Breast epithelium (tissue), 4 donors: ENCODE measurements around the gene KATNA1. TPM values are rescaled to one million over a fixed set of nuclear protein-coding genes. Genes with fewer than 3 reads are reported as not detected.

ENCODE experiments used
- DNase-seq, 2 donors: peaks; one replicate each; pipeline ENCODE4 v3.0.0-alpha.2; 2019; ENCODE audit warnings: low spot score in 2 of 2
- H3K27ac ChIP-seq, 2 donors: fragments of 200-600 bp; sonication (generic) in 1 of 2; one replicate each; pipeline ENCODE4 v1.5.1; 2016 to 2019; ENCODE audit warnings: mild to moderate bottlenecking in 1 of 2
- H3K27me3 ChIP-seq, 2 donors: fragments of 200-600 bp; sonication (generic) in 1 of 2; one replicate each; pipeline versions ENCODE4 v1.5.1 to v1.6.0; 2017 to 2019; ENCODE audit warnings: control low read depth in 1 of 2, mild to moderate bottlenecking in 1 of 2
- H3K36me3 ChIP-seq: fragments of 200-600 bp; one replicate; pipeline ENCODE4 v1.5.1; 2019
- H3K4me1 ChIP-seq, 2 donors: fragments of 200-600 bp; sonication (generic); one replicate each; pipeline ENCODE4 v1.5.1; 2016 to 2019; ENCODE audit warnings: control low read depth in 1 of 2
- H3K4me3 ChIP-seq, 3 donors: fragments of 200-600 bp; sonication (generic); 1 replicate in 2 of 3; 2 replicates in 1 of 3; pipeline ENCODE4 v1.5.1; 2016 to 2019; ENCODE audit warnings: mild to moderate bottlenecking in 3 of 3, moderate library complexity in 2 of 3
- H3K9me3 ChIP-seq, 2 donors: fragments of 200-600 bp; sonication (generic) in 1 of 2; one replicate each; pipeline ENCODE4 v1.5.1; 2016 to 2019; ENCODE audit warnings: control low read depth in 1 of 2
- POLR2A ChIP-seq: fragments of 450-650 bp; IDR thresholded peaks from one replicate; pipeline ENCODE4 v1.6.1; 2016; ENCODE audit warnings: antibody characterized with exemption, mild to moderate bottlenecking, moderate library complexity
- POLR2AphosphoS5 ChIP-seq, 3 donors: sonication (generic); formaldehyde crosslinking; IDR thresholded peaks; one replicate each; pipeline ENCODE4 v1.6.1; 2017; ENCODE audit warnings: antibody characterized with exemption in 3 of 3
- intact Hi-C: fragments of 100-400 bp; cut with DNase I; formaldehyde crosslinking; loops from one replicate; pipeline ENCODE4 v1.15.1; 2023; ENCODE audit warnings: low total_unique reads
- total RNA-seq, 3 donors: library from RNA; depleted of rRNA; stranded (reverse); fragments of >200 nt; gene quantifications; one replicate each; pipeline ENCODE4 v1.1.0, GENCODE V29; 2016
- TF ChIP-seq, protein P1 (sequence below), 3 donors: fragments of 450-650 bp; IDR thresholded peaks; one replicate each; pipeline ENCODE4 v1.5.1; 2016 to 2017; ENCODE audit warnings: antibody characterized with exemption in 3 of 3, mild to moderate bottlenecking in 3 of 3, moderate library complexity in 3 of 3

The KATNA1 gene
- total RNA-seq, 3 donors from 2014 or later, result 20.1 to 24.9 (median 21.1) TPM

DNA sequence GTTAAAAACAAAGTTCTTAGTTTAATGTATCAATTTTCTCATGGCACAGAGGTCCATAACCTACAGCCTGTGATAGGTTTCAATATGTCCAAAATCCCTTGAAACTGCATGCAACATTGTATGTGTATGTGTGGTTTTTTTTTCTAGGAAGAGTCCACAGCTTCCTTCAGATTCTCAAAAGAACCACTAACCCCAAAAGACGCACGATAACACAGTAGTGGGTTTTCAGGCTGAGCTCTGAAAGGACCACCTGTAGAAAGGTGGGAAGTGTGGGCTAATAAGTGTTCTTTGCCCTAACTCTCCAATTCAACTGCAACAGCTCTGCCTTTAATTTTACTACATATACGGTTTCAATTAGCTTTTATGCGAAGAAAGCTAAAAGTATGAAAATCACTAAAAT lies 11.5 kb upstream of the KATNA1 start:
- Histone ChIP-seq H3K27me3 (no peaks in the 10 kb centered on the region), H3K36me3 (no peaks in the 10 kb centered on the region)

DNA sequence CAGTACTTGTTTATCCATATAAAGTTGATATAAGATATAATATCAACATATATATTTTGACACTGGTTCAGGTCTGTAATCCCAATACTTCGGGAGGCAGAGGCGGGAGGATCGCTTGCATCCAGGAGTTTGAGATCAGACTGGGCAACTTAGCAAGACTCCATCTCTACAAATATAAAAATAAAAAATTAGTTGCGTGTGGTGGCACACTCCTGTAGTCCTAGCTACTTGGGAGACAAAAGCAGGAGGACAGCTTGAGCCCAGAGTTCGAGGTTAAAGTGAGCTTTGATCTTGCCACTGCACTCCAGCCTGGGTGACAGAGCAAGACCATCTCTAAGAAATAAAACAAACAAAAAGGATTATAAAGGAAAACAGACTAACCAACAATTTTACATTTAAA lies 8.9 kb upstream of the KATNA1 start:
- H3K27me3 ChIP-seq, result no peaks in the 10 kb centered on the region
- no peak for DNase-seq
- H3K4me3 ChIP-seq, result no peak overlapping the region
- intact Hi-C loops, result no loop called here
- TF ChIP-seq POLR2A, result no peak
- TF ChIP-seq, protein P1, sequence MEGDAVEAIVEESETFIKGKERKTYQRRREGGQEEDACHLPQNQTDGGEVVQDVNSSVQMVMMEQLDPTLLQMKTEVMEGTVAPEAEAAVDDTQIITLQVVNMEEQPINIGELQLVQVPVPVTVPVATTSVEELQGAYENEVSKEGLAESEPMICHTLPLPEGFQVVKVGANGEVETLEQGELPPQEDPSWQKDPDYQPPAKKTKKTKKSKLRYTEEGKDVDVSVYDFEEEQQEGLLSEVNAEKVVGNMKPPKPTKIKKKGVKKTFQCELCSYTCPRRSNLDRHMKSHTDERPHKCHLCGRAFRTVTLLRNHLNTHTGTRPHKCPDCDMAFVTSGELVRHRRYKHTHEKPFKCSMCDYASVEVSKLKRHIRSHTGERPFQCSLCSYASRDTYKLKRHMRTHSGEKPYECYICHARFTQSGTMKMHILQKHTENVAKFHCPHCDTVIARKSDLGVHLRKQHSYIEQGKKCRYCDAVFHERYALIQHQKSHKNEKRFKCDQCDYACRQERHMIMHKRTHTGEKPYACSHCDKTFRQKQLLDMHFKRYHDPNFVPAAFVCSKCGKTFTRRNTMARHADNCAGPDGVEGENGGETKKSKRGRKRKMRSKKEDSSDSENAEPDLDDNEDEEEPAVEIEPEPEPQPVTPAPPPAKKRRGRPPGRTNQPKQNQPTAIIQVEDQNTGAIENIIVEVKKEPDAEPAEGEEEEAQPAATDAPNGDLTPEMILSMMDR (IDR thresholded peaks at IDR 0.05), result no peak
- no peak for TF ChIP-seq POLR2AphosphoS5 (IDR thresholded peaks at IDR 0.05)
- no peaks in the 10 kb centered on the region for H3K36me3 ChIP-seq
- H3K9me3 ChIP-seq, result no peaks in the 10 kb centered on the region
- no peak overlapping the region for H3K27ac ChIP-seq
- H3K4me1 ChIP-seq, result no peaks in the 10 kb centered on the region

More for the DNA sequence above, 11.5 kb upstream of the KATNA1 start:
- Histone ChIP-seq H3K9me3 (no peaks in the 10 kb centered on the region), H3K4me3 (no peak overlapping the region), H3K4me1 (no peaks in the 10 kb centered on the region), H3K27ac (no peak overlapping the region)
- intact Hi-C loops, result loop anchor here (1.0 kb wide), 1 partner anchor 9 kb away; no protein-coding TSS in a partner anchor
- TF ChIP-seq, protein P1 (IDR thresholded peaks at IDR 0.05), result no peak
- no peak for TF ChIP-seq POLR2A
- no peak for TF ChIP-seq POLR2AphosphoS5 (IDR thresholded peaks at IDR 0.05)
- DNase-seq, result no peak

DNA sequence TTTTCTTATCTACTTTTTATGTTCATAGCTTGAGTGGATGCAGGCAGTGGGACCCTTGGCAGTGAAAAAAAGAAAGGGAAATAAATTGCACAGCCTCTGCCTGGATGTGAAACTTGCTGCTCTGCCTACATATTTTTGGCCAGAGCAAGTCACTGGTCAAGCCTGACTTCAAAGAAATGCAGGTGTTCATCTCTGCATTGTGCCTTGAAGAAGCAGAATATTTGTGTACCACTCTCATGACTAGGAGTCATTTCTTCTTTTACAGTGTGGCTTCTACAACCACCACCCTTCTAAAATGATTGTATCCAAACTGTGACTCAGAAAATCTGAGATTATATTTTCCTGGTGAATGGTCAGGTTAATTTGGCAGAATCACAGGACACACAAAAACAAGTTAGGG lies 2.5 kb upstream of the KATNA1 start:
- Histone ChIP-seq H3K27me3 (no peaks in the 10 kb centered on the region), H3K4me1 (no peaks in the 10 kb centered on the region), H3K4me3 (no peak overlapping the region), H3K27ac (no peak overlapping the region), H3K9me3 (no peaks in the 10 kb centered on the region), H3K36me3 (no peaks in the 10 kb centered on the region)
- intact Hi-C loops, result no loop called here
- TF ChIP-seq, protein P1 (IDR thresholded peaks at IDR 0.05), result no peak
- TF ChIP-seq POLR2A (no peak), POLR2AphosphoS5 (IDR thresholded peaks at IDR 0.05) (no peak)
- no peak for DNase-seq

DNA sequence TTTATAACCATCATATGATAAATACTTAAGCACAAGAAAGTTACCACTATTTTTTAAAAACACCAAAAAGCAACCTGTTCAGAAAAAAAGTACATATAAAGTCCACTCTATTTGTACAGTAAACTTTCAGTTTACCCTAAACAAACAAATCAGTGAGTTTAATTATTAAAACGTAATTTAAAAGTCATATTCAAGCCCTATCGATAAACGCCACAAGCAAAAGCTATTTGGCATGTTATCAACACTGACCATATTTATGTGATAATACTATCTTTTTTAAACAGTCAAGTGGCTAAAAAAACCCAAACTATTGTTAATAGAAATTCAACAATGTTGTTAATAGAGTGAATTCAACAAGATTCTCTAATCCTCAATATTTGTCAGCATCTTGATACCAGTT lies 1.9 kb downstream of the KATNA1 start:
- no peaks in the 10 kb centered on the region for H3K9me3 ChIP-seq
- intact Hi-C loops, result no loop called here
- no peaks in the 10 kb centered on the region for H3K4me1 ChIP-seq
- H3K27ac ChIP-seq, result no peak overlapping the region
- peak overlapping the region in 2 of 3 donors; percentile 59 to 91 for H3K4me3 ChIP-seq
- H3K27me3 ChIP-seq, result no peaks in the 10 kb centered on the region
- no peaks in the 10 kb centered on the region for H3K36me3 ChIP-seq
- TF ChIP-seq POLR2AphosphoS5 (IDR thresholded peaks at IDR 0.05) (no peak), POLR2A (no peak)
- TF ChIP-seq, protein P1 (IDR thresholded peaks at IDR 0.05), result no peak
- no peak for DNase-seq

DNA sequence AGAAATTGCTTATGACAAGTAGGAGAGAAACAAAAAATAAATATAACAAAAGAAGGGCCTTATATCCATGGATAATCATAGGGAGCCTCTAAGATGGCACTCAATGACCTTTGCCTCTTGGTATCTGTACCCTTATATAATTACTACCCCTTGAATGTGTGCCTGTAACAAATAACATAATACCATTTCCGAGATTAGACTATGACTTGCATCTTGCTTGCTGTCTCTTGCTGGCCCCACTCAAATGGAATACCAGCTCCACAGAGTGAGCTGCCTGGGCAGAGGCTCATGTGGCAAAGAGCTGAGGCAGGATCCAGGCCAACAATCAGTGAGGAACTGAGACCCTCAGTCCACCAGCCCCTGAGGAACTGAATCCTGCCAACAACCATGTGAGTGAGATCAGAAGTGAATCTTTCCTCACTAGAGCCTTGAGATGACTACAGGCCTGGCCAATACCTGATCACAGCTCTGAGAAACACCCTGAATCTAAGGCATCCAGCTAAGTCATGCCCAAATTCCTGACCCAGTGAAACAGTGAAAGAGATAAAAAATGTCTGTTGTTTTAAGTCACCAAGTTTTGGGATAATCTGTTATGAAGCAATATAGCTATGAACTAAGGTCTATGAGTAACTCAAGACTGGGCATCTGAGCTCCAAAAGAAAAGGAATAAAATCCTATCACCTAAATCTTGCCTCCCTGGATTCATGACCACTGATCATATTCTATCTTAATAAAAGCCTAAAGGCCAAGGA lies 5.5 kb downstream of the KATNA1 start:
- H3K27ac ChIP-seq, result no peak overlapping the region
- H3K9me3 ChIP-seq, result no peaks in the 10 kb centered on the region
- no peak overlapping the region for H3K4me3 ChIP-seq
- H3K4me1 ChIP-seq, result no peaks in the 10 kb centered on the region
- no peaks in the 10 kb centered on the region for H3K36me3 ChIP-seq
- intact Hi-C loops, result no loop called here
- H3K27me3 ChIP-seq, result no peaks in the 10 kb centered on the region
- DNase-seq, result no peak
- TF ChIP-seq, protein P1 (IDR thresholded peaks at IDR 0.05), result no peak
- TF ChIP-seq POLR2A (no peak), POLR2AphosphoS5 (IDR thresholded peaks at IDR 0.05) (no peak)
